ENCODE results near the gene AFG1L.

DNA sequence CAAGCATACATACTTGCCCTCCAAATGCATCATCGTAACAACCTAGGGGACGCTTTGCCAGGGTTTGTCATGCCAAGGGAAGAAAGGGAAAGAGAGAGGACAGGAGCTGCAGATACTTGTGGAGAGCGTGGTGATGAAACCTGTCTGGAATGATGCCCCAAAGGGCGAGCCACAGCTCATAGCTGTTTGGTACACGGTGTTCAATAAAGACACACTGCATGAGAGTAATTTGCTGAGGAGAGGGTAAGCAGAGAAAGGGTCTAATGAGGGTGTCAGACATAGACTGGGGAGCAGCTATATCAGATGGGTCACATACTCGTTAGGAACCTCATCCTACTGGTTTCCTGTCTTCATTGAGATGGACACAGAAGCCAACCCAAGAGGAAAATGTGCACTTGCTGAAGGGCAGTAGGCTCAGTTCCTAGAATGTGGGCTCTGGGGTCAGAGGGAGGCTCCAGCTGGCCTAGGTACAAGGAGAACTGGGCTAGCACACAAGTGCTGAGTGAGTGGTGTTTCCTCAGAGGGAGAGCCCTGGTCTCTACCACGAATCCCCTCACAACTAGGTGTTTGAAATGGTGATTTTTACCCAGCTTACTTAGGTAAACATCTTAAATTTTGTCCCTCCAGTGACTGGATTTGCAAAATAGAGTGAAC lies 260.7 kb downstream of the AFG1L start:
- TF ChIP-seq, protein P1, sequence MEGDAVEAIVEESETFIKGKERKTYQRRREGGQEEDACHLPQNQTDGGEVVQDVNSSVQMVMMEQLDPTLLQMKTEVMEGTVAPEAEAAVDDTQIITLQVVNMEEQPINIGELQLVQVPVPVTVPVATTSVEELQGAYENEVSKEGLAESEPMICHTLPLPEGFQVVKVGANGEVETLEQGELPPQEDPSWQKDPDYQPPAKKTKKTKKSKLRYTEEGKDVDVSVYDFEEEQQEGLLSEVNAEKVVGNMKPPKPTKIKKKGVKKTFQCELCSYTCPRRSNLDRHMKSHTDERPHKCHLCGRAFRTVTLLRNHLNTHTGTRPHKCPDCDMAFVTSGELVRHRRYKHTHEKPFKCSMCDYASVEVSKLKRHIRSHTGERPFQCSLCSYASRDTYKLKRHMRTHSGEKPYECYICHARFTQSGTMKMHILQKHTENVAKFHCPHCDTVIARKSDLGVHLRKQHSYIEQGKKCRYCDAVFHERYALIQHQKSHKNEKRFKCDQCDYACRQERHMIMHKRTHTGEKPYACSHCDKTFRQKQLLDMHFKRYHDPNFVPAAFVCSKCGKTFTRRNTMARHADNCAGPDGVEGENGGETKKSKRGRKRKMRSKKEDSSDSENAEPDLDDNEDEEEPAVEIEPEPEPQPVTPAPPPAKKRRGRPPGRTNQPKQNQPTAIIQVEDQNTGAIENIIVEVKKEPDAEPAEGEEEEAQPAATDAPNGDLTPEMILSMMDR (IDR thresholded peaks at IDR 0.05) = no peak
- TF ChIP-seq POLR2A (IDR thresholded peaks at IDR 0.05) = no peak
